HG02981 (cell line): ENCODE measurements around the gene NCBP3.

ENCODE experiments used
- ATAC-seq: cut with Tn5 transposase; IDR thresholded peaks from one replicate; pipeline ENCODE4 v1.9.1; 2021; ENCODE audit warnings: mild to moderate bottlenecking, moderate library complexity; ENCODE audit not compliant: unreplicated experiment

NCBP3 gene

GRCh38 chr17:3845621-3846436 lies at the start of gene NCBP3:
Gene NCBP3 (minus strand): TSS chr17:3846246. CDS start chr17:3846223, 23 bp downstream.
- ATAC-seq: peak; percentile 87

- no peak for ATAC-seq
Observed at GRCh38 chr17:3895354-3895753, 49.3 kb upstream of the NCBP3 start.

GRCh38 chr17:3894911-3895343 lies 48.9 kb upstream of the NCBP3 start:
- no peak for ATAC-seq

GRCh38 chr17:3894188-3894587 lies 48.1 kb upstream of the NCBP3 start:
- no peak for ATAC-seq

- no peak for ATAC-seq
Observed at GRCh38 chr17:3893720-3894116, 47.7 kb upstream of the NCBP3 start.

DNA sequence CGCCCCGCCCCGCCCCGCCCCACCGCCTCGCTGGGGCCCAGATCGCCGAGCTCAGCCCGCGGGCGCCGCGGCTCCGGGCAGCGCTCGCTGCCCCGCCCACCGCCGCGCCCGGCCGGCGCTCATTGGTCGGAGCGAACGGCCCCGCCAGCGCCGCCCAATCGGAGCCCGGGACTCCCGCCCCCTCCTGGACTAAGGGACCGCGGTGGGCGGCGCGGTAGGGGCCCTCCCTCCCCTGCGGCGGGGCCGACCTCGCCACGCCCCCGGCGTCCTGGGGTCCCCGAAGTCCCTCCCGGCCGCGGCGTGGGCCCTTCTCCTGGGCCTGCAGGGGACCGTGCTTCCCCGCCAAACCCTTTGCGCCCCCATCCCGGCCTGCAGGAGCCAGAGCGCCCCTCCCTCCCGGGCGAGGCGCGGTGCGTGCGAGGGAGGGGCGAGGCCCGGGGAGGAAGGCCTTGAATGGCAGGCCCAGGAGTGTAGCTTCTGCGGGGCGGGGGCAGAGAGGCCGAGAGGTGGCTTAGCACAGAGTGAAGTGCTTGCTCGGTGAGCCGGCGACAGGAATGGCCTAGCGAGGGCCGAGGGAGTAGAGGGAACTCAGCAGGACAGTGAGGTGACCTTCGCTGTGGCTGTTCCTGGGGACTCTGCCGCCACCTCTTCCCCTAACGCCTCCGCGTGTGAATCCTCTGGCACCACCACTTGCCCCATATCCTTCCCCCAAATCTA lies 47.1 kb upstream of the NCBP3 start, which contains the start of gene CAMKK1:
CAMKK1 (minus strand) TSS at position 51 of the 717 bp plus-strand sequence. CDS start 7,366 bp downstream, outside the sequence.
- peak; percentile 86 for ATAC-seq

GRCh38 chr17:3892095-3892998 lies 46.3 kb upstream of the NCBP3 start:
- no peak for ATAC-seq

- no peak for ATAC-seq
Observed at GRCh38 chr17:3891626-3892094, 45.6 kb upstream of the NCBP3 start.

GRCh38 chr17:3890878-3891219 lies 44.8 kb upstream of the NCBP3 start:
- ATAC-seq: no peak

DNA sequence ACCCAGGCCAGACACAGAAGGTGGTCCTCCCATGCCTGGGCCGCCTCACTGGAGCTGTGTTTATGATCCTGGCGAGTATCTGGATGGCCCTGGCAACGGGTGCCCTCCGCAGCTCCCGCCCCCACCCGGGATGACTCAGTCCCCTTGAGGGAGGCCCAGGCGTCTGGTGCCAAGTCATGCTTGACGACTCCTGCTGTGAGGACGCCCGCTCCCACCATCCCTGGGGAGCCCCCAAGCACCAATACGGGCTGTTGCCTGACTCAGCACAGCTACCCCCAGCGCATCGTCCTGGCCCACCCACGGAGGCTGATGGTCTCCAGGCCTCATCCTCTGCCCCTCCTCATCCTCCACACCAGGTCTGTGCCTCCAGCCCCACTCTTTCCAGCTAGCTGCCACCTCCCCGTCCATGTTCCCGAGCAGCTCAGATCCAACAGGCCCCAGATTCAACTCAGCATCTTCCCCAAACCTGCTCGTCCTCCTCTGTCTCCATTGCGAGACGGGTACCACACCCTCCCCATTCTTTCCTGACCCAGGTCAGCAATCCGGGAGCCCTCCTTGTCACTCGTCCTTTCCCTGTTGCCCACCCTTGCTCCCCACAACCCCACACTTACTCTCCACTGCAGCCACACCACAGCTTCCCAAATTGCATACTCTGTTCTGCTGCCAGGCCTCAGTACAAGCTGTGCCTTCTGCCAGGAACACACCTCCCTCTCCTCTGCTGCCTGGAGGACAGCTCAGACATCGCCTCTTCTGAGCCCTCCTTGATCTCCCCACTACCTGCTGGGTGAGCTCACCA lies 44.2 kb upstream of the NCBP3 start:
- ATAC-seq: no peak

GRCh38 chr17:3889325-3890012 lies 43.4 kb upstream of the NCBP3 start:
- no peak for ATAC-seq

DNA sequence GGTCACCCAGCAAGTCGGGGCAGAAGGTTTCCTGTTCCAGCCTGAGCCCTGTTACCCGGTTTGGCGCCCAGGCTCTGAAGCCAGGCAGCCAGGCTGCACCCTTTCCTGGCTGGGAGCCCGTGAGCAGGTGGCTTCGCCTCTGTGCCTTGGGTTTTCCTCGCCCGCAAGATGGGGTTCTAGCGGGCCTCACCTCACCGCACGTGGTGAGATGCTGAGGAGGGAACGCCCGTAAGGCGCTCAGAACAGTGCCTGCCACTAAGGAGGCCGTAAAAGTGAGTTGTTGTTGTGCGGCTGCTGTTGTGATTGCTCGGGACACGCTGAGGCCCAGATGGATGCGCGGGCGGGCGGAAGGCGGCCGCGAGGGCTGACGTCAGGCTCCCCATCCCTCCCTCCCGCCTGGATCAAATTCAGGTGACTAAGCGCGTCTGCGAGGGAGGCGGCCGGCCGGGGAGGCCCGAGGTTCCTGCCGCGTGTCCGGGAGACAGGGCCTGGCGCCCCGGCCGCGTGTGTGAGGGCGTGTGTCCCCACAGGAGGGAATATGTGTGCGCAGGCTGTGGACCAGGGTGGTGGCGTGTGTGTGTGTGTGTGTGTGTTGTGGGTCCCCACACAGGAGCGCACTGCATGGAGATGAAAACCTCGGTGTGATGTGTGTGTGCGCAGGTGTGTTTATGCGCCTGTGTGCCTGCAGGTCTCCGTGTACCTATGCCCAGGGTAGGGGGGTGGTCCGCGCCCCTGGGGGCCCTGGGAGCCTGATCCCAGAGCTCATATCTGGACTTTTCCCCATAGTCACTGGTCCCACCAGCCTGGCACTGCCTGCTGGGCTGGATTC lies 42.5 kb upstream of the NCBP3 start:
- no peak for ATAC-seq

- ATAC-seq: no peak
Observed at GRCh38 chr17:3887804-3888203, 41.8 kb upstream of the NCBP3 start.

DNA sequence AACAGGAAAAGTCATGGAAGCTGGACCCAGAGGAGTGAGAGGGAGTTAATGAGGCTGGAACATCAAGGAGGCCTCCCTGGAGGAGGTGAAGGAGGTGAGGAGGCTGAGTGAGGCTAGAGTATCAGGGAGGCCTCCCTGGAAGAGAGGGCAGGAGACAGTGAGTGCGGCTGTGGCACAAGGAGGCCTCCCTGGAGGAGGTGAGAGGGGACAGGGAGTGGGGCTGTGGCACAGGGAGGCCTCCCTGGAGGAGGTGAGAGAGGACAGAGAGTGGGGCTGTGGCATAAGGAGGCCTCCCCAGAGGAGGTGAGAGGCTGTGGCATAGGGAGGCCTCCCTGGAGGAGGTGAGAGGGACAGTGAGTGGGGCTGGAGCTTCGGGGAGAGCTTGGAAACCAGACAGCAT lies 41.3 kb upstream of the NCBP3 start:
- no peak for ATAC-seq

GRCh38 chr17:3886776-3887175 lies 40.7 kb upstream of the NCBP3 start:
- no peak for ATAC-seq

GRCh38 chr17:3885970-3886369 lies 39.9 kb upstream of the NCBP3 start:
- no peak for ATAC-seq

GRCh38 chr17:3885271-3885670 lies 39.2 kb upstream of the NCBP3 start:
- ATAC-seq: no peak

- no peak for ATAC-seq
Observed at GRCh38 chr17:3884188-3884587, 38.1 kb upstream of the NCBP3 start.

- ATAC-seq: no peak
Observed at GRCh38 chr17:3882276-3882675, 36.2 kb upstream of the NCBP3 start.
